K562 (cell line): ENCODE measurements around the gene ARHGEF33. TPM values are rescaled to one million over a fixed set of nuclear protein-coding genes. Genes with fewer than 3 reads are reported as not detected.

ENCODE experiments used
- ARID4B ChIP-seq: sonication (generic); formaldehyde crosslinking; IDR thresholded peaks from 2 replicates; pipeline ENCODE4 v1.8.0; 2022; ENCODE audit warnings: mild to moderate bottlenecking, missing genetic modification reagents
- BCL6 ChIP-seq: fragments of 250-450 bp; sonication (Bioruptor Pico); IDR thresholded peaks from 2 replicates; pipeline ENCODE4 v1.4.0; 2020
- CREB3 ChIP-seq: fragments of 450-650 bp; conservative IDR thresholded peaks from 2 replicates; pipeline ENCODE4 v1.6.1; 2016; ENCODE audit warnings: missing genetic modification characterization, low read depth, mild to moderate bottlenecking, missing compliant biosample characterization, moderate library complexity
- FOSL1 ChIP-seq: fragments of 200-800 bp; sonication (Bioruptor generic); conservative IDR thresholded peaks from 2 replicates; pipeline ENCODE4 v1.6.1; 2016; ENCODE audit warnings: missing genetic modification characterization, missing compliant biosample characterization
- FOXA3 ChIP-seq, 2 experiments: fragments of 450-650 bp in 1 of 2; sonication (generic) in 1 of 2; formaldehyde crosslinking; IDR thresholded peaks in 1 of 2; conservative IDR thresholded peaks in 1 of 2; 2 replicates each; pipeline versions ENCODE4 v1.4.0 to v1.8.0; 2020 to 2022; ENCODE audit warnings: mild to moderate bottlenecking in 2 of 2, missing genetic modification reagents in 1 of 2
- HDAC3 ChIP-seq: fragments of 450-650 bp; IDR thresholded peaks from 2 replicates; pipeline ENCODE4 v1.6.1; 2018; ENCODE audit warnings: borderline replicate concordance, mild to moderate bottlenecking, moderate library complexity; ENCODE audit not compliant: partially characterized antibody
- MAFF ChIP-seq: IDR thresholded peaks from 2 replicates; pipeline ENCODE4 v1.6.1; 2012; ENCODE audit warnings: low read length, improper control_type of control experiment
- NR2C2 ChIP-seq, 2 experiments: fragments of 200-800 bp in 1 of 2; sonication (Bioruptor generic) in 1 of 2; sonication (generic) in 1 of 2; formaldehyde crosslinking in 1 of 2; IDR thresholded peaks; 2 replicates each; pipeline versions ENCODE4 v1.6.1 to v1.8.0; 2016 to 2022; ENCODE audit warnings: mild to moderate bottlenecking in 1 of 2, missing compliant biosample characterization in 1 of 2, missing genetic modification characterization in 1 of 2, missing genetic modification reagents in 1 of 2
- PCBP2 ChIP-seq: fragments of 200-400 bp; formaldehyde crosslinking; IDR thresholded peaks from 2 replicates; pipeline ENCODE4 v1.6.1; 2018; ENCODE audit warnings: low read length, low read depth, mild to moderate bottlenecking, moderate library complexity; ENCODE audit not compliant: poor library complexity, severe bottlenecking
- PRMT5 ChIP-seq: sonication (generic); formaldehyde crosslinking; IDR thresholded peaks from 2 replicates; pipeline ENCODE4 v1.5.0; 2020; ENCODE audit warnings: missing genetic modification reagents
- PYGO2 ChIP-seq: fragments of 450-650 bp; IDR thresholded peaks from 2 replicates; pipeline ENCODE4 v1.6.1; 2016; ENCODE audit warnings: mild to moderate bottlenecking, missing genetic modification characterization, moderate library complexity, missing compliant biosample characterization
- TBL1XR1 ChIP-seq, 2 experiments: IDR thresholded peaks; 2 replicates each; pipeline ENCODE4 v1.6.1; 2012; ENCODE audit warnings: improper control_type of control experiment in 2 of 2, low read length in 2 of 2, mild to moderate bottlenecking in 1 of 2
- TRIM28 ChIP-seq: fragments of 450-650 bp; IDR thresholded peaks from 2 replicates; pipeline ENCODE4 v1.6.1; 2017
- ZBTB9 ChIP-seq: fragments of 450-650 bp; formaldehyde crosslinking; IDR thresholded peaks from 2 replicates; pipeline ENCODE4 v1.4.0; 2020; ENCODE audit warnings: mild to moderate bottlenecking, moderate library complexity
- ZNF140 ChIP-seq: fragments of 250-450 bp; sonication (Bioruptor Pico); IDR thresholded peaks from 2 replicates; pipeline ENCODE4 v1.8.0; 2021; ENCODE audit warnings: moderate library complexity, mild to moderate bottlenecking, inconsistent platforms
- ZNF274 ChIP-seq: IDR thresholded peaks from 2 replicates; pipeline ENCODE4 v1.6.1; 2011; ENCODE audit warnings: low read depth, mild to moderate bottlenecking, low read length, moderate library complexity, borderline replicate concordance
- ZNF311 ChIP-seq: fragments of 250-450 bp; sonication (Bioruptor Pico); IDR thresholded peaks from 2 replicates; pipeline ENCODE4 v1.4.0; 2020; ENCODE audit warnings: mild to moderate bottlenecking, moderate library complexity
- ZNF592 ChIP-seq: fragments of 450-650 bp; IDR thresholded peaks from 2 replicates; pipeline ENCODE4 v1.6.1; 2017; ENCODE audit warnings: antibody characterized with exemption, mild to moderate bottlenecking
- polyA plus RNA-seq, 8 experiments: library from polyadenylated mRNA; depleted of rRNA in 4 of 8; stranded (reverse) in 5 of 8; unstranded in 3 of 8; fragments of >200 nt; fragmentation: Nextera tagmentation in 2 of 8; fragmentation: Illumina TruSeq in 1 of 8; extraction: Ambion mirVana in 2 of 8; extraction: Trizol in 1 of 8; gene quantifications; 2 replicates each; pipeline versions ENCODE4 v1.2.1 to v1.2.3, GENCODE V29; 2011 to 2014; ENCODE audit warnings: inconsistent platforms in 1 of 8, missing spikeins in 1 of 8
- total RNA-seq, 7 experiments: library from RNA; depleted of rRNA in 6 of 7; stranded (reverse); fragments of >200 nt in 6 of 7; fragmentation: Illumina TruSeq in 2 of 7; extraction: Trizol in 2 of 7; gene quantifications; 2 replicates each; pipeline versions ENCODE4 v1.2.1 to v1.2.3, GENCODE V29; 2011 to 2021; ENCODE audit warnings: low replicate concordance in 1 of 7

ARHGEF33 gene
- total and polyA plus RNA-seq, 9 of the 15 experiments (the other 6 are each of a cell fraction or from before 2014, with no cell fraction given) = 0.01 to 0.08 (median 0.03) TPM; not detected in 5

GRCh38 chr2:39013871-39014270 lies 124.2 kb downstream of the ARHGEF33 start (continued):
- no peak for TF ChIP-seq ZNF592
- TF ChIP-seq MAFF = 0 out of 2 replicates have a peak, but pooled peaks have one; percentile 28
- no peak for TF ChIP-seq BCL6 (CRISPR knock-in tag)
- TF ChIP-seq ZNF274 = no peak
- TF ChIP-seq ARID4B = no peak
- TF ChIP-seq ZNF311 (CRISPR knock-in tag) = no peak
- TF ChIP-seq FOSL1 (tag) = no peak
- no peak for TF ChIP-seq PYGO2 (tag)
- TF ChIP-seq NR2C2 (CRISPR knock-in tag; IDR thresholded peaks at IDR 0.05) = no peak
- no peak for TF ChIP-seq NR2C2 (tag; IDR thresholded peaks at IDR 0.05)
- TF ChIP-seq CREB3 (tag) = no peak
- TF ChIP-seq ZBTB9 = no peak
- TF ChIP-seq FOXA3 (CRISPR knock-in tag; conservative IDR thresholded peaks at IDR 0.05 in 1 of 2, IDR thresholded peaks at IDR 0.05 in 1 of 2) = no peak
- TF ChIP-seq PRMT5 = no peak
- no peak for TF ChIP-seq HDAC3
- no peak for TF ChIP-seq PCBP2
- TF ChIP-seq TBL1XR1 (IDR thresholded peaks at IDR 0.05; ENCODE audit: low read length in 2 of 2) = no peak
- TF ChIP-seq ZNF140 = no peak
- TF ChIP-seq TRIM28 = no peak
